GM19328 (cell line): ENCODE data around the gene ZNF280D.

Source experiments
- ATAC-seq: cut with Tn5 transposase; IDR thresholded peaks from one replicate; pipeline ENCODE4 v1.9.1; 2021; ENCODE audit warnings: mild to moderate bottlenecking, moderate library complexity; ENCODE audit not compliant: unreplicated experiment

ZNF280D gene

GRCh38 chr15:56653787-56654186, 79.5 kb downstream of the ZNF280D start:
- no peak for ATAC-seq

- ATAC-seq, result no peak
Observed at GRCh38 chr15:56653107-56653506, 80.2 kb downstream of the ZNF280D start.

GRCh38 chr15:56648311-56648710, 85.0 kb downstream of the ZNF280D start:
- ATAC-seq, result no peak

- ATAC-seq, result no peak
Observed at GRCh38 chr15:56640549-56640948, 92.8 kb downstream of the ZNF280D start.

GRCh38 chr15:56640127-56640526, 93.2 kb downstream of the ZNF280D start:
- ATAC-seq, result no peak

GRCh38 chr15:56639631-56640030, 93.7 kb downstream of the ZNF280D start:
- no peak for ATAC-seq

GRCh38 chr15:56631765-56632164, 101.5 kb downstream of the ZNF280D start:
- no peak for ATAC-seq

- no peak for ATAC-seq
Observed at GRCh38 chr15:56628893-56629532, 104.3 kb downstream of the ZNF280D start.

- ATAC-seq, result no peak
Observed at GRCh38 chr15:56619887-56620286, 113.4 kb downstream of the ZNF280D start.

GRCh38 chr15:56617628-56618027, 115.7 kb downstream of the ZNF280D start:
- no peak for ATAC-seq

GRCh38 chr15:56616551-56616950, 116.8 kb downstream of the ZNF280D start:
- ATAC-seq, result no peak

GRCh38 chr15:56613811-56614210, 119.5 kb downstream of the ZNF280D start:
- ATAC-seq, result no peak

GRCh38 chr15:56608993-56609392, 124.3 kb downstream of the ZNF280D start:
- peak; percentile 54 for ATAC-seq

GRCh38 chr15:56608140-56608778, 125.0 kb downstream of the ZNF280D start:
- peak; percentile 82 for ATAC-seq

- no peak for ATAC-seq
Observed at GRCh38 chr15:56602253-56602652, 131.1 kb downstream of the ZNF280D start.

- ATAC-seq, result no peak
Observed at GRCh38 chr15:56600380-56600779, 132.9 kb downstream of the ZNF280D start.

GRCh38 chr15:56598991-56599390, 134.3 kb downstream of the ZNF280D start:
- ATAC-seq, result no peak

- ATAC-seq, result no peak
Observed at GRCh38 chr15:56587686-56588085, 145.6 kb downstream of the ZNF280D start.

GRCh38 chr15:56586206-56586605, 147.1 kb downstream of the ZNF280D start:
- ATAC-seq, result no peak

GRCh38 chr15:56582785-56583184, 150.5 kb downstream of the ZNF280D start:
- ATAC-seq, result no peak
